DMS 273 treated with DMSO at 0.1 percent for 48 hours (cell line): ENCODE measurements around the gene CDH12.
"Not testable (repeated sequence)": the region's sequence is repeated elsewhere in the genome, so short reads cannot be mapped to it uniquely, and the experiment has no call there.

Experiments
- DNase-seq: peaks from one replicate; lab custom pipeline; 2025; lab: John Stamatoyannopoulos, UW

Gene CDH12

DNA sequence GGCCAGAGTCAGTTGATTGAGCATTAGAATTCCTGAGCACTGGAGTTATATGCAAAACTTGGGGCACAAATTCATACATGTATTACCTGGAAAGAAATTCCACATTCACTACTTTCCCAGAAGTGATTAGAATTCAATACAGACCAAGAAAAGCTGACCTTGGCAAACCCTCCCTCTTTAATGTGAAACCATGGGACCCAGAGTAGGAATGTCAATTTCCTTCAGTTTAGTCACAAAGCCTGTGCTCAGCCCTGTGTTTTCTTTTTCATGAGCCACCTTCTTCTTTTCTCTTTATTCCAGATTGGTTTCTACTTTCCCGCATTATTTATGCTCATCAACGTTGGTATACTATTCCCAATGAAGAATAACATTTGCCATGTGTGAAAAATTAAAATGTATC, 420.2 kb downstream of the CDH12 start:
- no peak for DNase-seq

DNA sequence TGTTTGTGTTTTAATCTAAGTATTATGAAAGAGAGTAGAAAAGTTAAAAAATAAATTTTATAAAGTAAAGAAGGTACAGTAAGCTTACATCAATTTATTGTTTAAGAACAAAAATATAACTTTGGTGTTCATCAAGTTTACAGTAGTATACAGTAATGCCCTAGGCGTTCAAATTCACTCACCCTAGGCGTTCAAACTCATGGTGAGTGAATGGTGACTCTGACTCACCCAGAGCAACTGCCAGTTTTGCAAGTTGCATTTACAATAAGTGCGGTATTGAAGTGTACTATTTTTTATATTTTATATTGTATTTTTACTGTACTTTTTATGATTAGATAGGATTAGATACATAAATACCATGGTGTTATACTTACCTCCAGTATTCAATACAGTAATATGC, 421.3 kb downstream of the CDH12 start:
- no peak for DNase-seq

DNA sequence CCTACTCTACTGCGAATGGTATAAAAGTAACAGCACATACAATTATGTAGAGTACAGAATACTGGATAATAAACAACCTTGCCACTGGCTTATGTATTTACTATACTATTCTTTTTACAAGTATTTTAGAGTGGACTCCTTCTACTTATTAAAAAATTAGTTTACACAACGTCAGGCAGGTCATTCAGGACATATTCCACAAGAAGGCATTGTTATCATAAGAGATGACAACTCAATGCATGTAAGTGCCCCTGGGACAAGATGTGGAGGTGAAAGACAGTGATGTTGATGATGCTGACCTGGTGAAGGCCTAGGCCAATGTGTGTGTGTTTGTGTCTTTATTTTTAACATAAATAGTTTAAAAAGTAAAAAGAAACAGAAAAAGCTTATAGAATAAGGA, 421.7 kb downstream of the CDH12 start:
- no peak for DNase-seq

DNA sequence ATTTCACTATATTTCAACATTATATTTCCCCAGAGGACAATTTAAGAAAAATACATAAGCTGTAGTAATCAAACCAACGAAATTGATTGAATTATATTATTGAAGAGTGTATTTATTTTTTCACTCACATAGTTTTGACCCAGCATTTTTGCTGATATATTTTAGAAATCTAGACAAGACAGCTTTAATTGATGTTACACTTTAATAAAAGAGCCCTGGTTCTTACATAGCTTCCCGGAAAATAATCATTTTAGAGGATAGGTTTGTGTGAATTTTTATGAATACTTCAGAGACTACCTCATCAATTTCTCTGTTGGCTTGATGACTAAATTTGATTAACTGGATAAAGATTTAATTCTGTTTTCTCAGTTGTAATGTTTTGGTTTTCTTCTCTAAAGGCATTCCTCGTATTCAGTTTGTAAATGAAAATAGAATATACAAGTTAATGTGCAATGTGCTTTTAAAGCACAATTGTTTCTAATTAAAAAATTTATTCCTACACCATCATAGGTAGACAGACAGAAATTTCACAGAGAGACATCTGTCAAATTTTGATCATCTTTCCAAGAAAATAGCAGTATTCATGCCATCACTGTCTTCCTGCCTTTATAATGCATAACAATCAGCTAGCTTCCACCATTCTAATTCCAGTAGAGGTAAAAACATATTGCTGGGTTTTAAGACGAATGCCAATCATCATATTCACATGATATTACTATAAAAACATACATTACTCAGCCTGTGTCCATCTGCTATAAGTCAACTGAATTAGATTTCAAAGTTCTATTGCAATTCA, 441.4 kb downstream of the CDH12 start:
- DNase-seq, result no peak

DNA sequence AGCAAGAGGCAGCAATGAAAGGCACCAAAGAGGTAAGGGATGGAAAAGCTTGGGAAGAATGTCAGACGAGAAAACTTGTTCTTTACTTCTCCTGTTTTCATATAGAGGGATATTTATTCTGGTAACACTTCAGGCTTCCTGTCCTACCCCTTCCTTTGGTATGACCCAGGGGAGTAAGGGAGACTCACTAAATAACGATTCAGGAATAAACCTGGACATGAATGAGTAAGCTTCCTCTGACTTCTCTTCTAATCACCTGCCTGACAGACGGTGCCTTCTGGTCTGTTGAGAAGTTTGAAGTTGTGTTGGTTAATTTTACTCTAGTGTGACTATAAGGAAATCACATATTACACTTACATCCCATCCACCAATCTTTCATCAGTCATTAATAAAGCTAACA, 461.2 kb downstream of the CDH12 start:
- DNase-seq, result no peak

DNA sequence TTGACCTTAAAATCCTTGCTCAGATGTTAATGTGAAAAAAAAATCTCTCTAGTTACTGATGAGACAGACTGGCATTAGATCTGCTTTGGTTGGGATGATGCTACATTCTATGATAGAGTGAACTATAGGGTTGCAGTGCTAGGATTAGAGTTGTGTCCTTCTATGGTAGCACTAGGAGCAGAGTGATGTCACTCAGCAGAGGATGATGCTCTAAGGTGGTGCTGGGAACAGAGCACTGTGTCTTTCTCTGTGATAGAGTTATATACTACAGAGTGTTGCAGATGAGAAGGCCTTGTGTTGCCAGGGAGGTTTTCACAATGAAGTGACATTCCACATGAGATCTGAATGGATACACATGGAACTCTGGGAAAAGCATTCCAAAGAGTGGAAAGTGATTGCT, 462.3 kb downstream of the CDH12 start:
- no peak for DNase-seq

DNA sequence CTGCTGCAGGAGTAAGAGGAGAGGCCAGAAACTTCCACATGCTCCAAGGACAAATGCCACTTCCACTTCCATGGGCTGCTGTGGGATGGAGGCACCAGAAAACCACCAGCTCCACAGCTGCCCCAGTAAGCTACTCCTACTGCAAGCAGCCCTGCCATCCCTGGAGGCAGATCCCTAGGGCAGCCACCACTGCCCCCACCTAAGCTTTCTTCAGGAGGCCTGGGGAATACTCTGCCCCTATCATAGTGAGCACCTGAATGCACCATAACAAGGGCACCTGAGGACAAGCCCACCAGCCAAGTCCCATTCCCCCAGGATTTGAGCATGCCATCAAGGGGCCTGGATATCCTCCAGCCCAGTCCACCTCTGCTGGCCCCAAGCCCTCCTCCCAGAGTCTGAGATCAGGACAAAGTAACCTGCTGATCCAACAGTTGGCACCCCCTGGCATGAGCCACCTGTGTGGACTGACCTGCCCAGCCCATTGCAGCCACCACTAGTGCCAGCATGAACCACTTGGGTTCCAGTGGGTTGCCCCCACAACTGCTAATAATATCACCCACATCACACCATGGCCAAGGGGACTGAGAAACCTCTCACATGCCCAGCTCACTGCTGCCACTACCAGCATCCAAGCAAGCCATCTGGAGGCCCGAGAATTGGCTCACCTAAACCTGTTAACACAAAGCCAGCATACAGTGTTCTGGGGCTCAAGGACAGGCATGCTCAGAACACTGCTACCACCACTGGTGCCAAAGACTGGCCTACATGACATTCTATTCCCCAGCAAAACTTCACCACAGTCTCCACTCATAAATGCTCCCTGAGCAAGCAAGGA, 480.1 kb downstream of the CDH12 start:
- no peak for DNase-seq

DNA sequence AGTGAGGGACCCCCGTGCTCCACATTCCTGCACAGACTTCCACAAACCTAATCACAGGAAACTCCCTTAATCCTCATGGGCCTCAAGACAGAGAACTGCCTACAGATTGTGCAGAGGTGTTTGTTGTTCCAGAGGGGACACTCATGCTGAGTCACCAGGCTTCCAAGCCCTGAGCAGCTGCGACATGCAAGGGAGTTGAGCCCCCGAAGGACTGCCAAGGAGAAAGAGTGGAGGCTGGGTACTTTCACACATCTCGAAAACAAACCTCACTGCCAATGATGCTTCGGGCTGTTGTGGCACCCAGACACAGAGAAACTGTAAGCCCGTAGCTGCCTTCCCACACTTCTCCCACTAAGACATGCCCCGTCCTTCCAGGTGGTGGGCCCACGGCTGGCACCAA, 480.8 kb downstream of the CDH12 start:
- DNase-seq, result no peak

DNA sequence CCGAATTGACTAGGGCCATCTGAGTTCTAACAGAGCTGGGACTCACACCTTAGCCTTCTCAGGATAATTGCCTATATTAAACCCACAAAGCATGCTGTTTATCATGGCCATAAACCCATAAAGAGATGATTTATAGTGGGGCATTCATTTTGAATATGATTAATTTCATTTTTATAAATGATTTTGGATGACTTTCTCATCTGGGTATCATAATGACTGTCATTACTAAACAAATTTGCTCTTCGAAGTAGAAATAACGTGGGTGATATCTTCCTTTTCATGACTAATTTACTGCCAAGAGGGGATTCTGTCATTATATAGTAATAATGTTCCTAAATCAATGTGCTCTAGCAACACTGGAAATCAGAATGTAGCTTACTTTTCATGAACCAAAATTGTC, 498.2 kb downstream of the CDH12 start:
- no peak for DNase-seq

DNA sequence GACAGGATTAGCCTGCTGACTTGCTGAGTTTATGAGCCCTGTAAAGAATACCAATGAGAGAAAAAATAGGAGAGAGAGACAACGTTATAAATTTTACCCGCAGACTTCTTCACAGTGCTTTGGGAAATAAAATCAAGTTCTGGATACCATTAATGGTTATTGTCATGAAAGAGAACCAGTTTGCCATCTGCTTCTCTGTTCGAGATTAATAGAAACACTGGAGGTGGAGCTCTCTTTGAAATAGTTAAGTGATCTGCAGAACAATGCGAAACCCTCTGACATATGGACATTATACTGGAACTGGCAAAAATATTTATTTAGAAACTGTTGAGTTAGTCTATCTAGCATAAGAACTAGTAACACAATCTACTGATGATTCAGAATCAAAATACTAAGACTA, 500.7 kb downstream of the CDH12 start:
- peak; percentile 67 for DNase-seq

DNA sequence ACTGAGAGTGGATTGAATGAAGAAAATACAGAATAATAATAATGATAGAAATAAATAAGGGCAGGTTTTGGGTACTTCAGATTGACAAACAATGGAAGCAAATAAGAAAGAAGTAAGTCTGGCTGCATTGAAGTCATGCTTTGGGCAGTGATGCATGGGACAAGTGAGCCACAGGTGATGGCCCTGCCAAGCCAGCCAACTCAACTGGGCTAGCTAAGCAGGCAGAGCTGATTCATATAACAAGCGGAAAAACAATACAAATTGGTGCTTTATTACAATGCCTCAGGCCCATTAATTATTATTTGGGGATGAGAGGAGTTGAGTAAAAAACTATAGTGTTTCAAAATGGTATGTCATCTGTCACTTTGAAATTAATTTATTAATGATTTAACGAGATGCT, 502.0 kb downstream of the CDH12 start:
- DNase-seq, result no peak

DNA sequence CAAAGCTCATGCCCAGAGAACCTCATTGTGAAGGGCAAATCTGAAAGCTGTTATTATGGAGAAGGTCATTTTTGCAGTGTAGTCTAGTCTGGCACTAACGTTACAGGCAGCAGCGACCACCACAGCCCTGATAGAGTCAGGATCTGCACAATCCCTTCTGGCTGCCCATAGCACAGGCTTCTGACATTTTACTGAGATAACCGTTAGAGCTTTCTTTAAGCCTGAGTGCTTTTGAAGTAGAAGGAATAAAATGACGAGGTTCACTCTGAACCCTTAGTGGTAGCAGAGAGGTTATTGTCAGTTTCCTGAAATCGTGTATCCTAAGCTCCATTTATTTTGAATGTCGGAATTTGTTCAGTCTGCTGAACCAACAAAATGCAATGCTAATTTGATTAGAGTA, 505.1 kb downstream of the CDH12 start:
- no peak for DNase-seq

DNA sequence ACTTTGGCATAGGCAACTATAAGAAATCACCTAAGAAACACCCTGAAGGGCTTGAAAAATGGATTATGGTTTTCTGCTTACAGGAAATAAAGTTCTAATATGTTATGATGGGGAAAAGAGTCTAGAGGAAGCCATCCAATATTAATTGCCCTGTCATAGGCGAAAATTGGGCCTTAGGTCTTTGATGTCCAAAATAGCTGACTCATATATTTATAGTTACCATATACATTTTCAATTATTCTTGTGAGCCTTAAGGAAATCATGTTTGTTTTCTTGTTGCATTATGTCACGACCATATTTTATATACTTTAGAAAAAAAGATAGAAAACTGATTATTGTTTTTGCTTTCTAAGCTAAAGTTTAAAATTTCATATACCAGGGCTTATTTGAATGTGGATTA, 509.1 kb downstream of the CDH12 start:
- DNase-seq, result no peak

DNA sequence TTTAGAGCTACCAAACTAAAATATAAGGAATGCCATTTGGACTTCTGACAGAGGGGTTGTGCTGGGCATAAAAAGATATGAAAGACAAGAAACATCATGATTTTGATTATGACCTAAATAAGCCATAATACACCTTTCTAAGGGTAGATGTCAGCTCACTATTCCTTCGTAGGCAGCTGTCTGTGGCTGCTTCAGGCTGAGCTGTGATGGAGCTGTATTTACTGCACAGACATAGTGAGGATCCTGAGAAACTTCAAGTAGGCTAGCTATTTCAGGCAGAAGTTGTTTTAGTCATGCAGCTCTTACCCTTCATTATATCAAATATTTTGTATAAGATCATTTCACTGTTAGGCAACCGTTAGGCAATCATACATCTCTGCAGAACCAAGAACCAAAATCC, 511.7 kb downstream of the CDH12 start:
- no peak for DNase-seq

DNA sequence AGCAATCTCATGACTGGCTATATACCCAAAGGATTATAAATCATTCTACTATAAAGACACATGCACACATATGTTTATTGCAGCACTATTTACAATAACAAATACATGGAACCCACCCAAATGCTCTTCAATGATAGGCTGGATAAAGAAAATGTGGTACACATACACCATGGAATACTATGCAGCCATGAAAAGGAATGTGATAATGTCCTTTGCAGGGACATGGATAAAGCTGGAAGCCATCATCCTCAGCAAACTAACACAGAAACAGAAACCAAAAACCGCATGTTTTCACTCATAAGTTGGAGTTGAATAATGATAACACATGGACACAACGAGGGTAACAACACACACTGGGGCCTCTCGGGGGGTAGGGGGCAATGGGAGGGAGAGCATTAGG, 520.2 kb downstream of the CDH12 start:
- not testable (repeated sequence) for DNase-seq

DNA sequence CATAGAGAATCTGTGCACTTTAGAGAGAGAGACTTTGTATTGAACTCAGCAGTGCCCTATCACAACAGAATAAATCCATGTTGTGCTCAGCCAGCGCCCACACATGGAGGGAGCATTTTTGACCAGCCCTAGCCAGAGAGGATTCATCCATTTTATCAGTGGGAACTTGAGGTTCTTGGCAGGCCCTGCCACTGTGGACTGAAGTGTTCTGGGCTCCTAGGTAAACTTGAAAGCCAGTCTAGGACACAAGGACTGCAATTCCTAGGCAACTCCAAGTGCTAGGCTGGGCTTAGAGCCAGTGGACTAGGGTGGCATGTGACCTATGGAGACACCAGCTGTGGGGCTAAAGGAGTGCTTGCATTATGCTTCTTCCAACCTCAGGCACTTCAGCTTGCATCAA, 523.5 kb downstream of the CDH12 start:
- DNase-seq, result no peak

DNA sequence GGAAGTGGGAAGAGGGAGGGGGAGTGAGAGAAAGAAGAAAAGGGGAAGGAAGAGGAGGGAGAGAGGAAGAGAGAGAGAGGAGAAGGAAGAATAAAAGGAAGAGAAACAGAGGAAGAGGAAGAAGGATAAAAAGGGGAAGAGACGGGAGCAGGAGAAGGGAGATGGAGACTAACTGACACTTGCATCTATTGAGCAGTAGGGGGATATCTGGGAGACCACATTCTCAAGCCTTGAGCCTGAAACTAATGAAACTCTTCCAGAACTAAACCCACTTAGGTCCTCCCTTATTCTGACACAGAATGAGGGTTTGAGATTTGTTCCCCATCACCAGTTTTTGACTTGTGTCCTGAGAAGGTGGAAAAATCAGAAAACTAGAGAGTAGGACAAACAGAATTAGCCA, 533.3 kb downstream of the CDH12 start:
- no peak for DNase-seq

DNA sequence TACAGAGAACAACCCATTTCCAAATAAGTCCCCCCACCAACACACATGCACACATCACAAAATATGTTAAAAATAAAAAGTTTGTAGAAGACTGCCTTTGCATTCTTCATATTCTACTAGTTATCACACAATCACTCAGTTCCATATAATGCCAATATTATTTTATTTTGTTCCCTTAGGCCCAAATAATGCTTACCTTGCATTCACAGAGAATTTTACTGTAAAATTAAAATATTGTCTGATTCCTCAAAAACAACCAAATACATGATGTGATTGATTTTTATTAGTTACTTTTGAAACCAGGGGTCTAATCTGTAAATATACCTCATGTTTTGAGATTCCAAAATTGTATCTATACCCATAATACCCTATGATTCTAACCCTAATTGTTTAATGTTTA, 536.9 kb downstream of the CDH12 start:
- DNase-seq, result no peak

DNA sequence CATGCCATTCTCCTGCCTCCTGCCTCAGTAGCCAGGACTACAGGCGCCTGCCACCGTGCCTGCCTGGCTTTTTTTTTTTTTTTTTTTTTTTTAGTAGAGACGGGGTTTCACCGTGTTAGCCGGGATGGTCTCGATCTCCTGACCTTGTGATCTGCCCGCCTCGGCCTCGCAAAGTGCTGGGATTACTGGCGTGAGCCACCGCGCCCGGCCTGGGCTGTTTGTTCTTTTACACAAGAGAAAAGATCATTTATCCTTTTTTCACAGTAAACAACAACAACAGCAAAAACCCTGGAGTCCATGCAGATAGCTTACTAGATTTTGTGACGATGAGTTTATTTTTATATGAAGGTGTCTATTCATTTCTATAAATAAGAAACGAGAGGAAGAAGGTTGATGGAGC, 538.1 kb downstream of the CDH12 start:
- DNase-seq, result not testable (repeated sequence)

DNA sequence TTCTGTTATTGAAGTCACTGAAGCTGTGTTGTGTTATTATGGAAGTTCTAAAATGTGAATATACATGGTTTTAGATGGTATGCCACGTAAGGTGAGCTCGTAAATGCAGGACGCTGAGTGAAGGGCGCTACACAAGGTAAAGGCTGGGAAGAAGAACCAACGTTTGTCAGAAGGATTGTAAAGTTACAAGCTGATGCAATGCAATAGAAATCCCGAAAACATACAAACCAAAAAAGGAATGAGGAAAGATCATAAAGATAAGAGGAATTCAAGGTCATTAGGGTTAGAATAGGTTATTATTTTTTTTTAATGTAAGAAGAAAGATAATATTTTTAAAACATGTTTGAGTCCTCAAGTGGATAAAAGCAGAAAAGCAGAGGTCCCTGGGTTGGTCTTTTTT, 538.6 kb downstream of the CDH12 start:
- DNase-seq, result no peak

DNA sequence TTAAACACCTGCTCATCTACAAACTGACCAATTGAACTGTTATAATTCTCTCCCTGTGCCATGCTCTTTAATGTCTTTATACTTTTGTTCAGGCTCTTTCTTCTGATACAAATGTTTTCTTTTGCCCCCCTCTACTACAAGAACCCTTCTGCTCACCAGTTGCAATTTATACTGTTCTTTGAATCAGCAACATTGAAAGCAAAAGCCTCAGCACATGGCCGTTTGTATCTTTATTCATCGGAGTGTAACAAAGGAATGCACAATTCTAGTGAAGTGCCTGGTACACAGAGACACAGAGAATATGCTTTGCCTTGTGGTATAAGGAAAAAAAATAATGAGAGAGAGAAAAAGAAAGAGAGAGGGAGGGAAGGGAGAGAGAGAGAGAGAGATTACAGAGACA, 547.1 kb downstream of the CDH12 start:
- no peak for DNase-seq

DNA sequence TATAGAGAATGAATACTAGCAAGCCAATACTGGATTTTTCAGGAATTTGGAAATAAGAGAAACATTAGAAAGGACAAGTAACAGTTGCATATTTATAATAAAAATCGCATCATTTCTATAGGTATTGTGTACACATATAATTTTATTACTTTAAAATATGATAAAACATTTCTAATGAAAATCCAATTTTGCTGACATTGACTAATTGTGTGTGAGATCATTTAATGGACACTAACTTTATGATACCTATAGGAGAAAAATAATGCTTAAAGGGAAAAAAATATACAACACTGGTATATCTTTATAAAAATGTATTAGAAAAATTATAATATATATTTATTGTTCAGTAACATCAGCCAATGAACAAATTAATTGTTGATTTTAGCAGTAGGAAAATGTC, 557.3 kb downstream of the CDH12 start:
- no peak for DNase-seq

DNA sequence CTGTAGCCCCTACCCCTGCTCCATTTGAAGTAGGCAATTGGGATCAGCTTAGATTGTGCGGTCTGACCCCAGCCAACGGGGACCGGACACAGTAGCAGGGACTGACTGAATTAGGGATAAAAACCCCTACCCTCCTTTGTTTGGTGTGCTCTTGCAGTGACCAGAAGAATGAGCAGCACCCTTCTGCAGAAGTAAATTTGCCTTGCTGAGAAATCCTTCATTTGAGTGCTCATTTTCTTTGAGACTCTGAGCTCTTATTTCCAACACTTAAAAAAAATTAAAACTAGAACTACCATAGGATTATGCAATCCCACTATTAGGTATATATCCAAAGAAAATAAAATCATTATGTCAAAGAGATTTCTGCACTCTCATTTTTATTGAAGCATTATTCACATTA, 560.0 kb downstream of the CDH12 start:
- no peak for DNase-seq

DNA sequence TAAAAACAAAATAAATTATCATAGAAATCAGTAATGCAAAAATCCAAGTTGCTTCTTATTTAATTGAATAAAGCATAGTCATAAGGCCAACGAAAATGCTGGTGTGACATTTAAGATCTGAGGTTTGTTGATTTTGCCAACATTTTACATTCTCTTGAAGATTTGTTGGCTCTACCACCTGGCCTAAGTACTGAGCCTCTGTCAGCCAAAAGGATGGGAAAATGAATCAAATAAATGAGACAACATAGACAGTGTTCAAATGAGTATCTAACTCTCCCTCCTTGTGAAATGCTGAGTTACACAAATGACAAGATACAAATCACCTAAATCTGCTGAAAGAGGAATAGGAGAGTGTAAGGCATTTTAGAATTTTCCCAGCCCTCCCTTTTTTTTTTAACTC, 575.0 kb downstream of the CDH12 start:
- DNase-seq, result no peak
